ENCODE measurements around the gene FAM53C.

FAM53C gene

DNA sequence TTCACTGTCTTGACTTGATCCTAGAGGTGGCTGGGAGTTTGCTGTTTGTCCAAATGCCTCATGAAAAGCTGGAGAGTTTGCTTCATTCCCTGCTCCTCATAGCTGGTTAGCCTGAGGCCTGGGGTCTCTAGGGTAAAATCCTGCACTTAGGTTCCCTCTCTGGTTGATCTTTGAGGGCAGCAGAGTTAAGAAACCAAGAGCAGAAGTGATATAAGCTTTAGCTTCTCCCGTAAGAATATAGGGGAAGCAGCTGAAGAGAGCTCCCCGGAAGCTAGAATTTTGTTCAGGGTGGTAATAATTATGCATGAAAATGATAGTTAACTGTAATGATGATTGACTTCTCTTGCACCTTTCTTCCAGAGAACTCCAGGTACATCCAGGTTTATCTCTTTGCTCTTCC is 1.4 kb downstream of the FAM53C start:
- H3K36me3 ChIP-seq (ENCODE audit: low read length) = peaks cover 10% of the 10 kb centered on the region; the same call in 1 of the 2 replicates
- peak overlapping the region; percentile 67 for H3K4me3 ChIP-seq (ENCODE audit: insufficient read depth, low read length, poor library complexity, severe bottlenecking)
- peaks cover 13% of the 10 kb centered on the region; the same call in 1 of the 2 replicates for H3F3A ChIP-seq (ENCODE audit: insufficient read depth)
- H3K27ac ChIP-seq (ENCODE audit: low read depth, low read length) = peak overlapping the region; percentile 56
- H2AFZ ChIP-seq (ENCODE audit: low read depth, low read length, severe bottlenecking) = no peak overlapping the region
- H3K9ac ChIP-seq (ENCODE audit: low read length) = peak overlapping the region; percentile 88
- no peaks in the 10 kb centered on the region for H4K20me1 ChIP-seq (ENCODE audit: low read depth, low read length)
- H3K79me2 ChIP-seq (ENCODE audit: insufficient read depth, low read length) = peaks cover 31% of the 10 kb centered on the region
- H3K9me3 ChIP-seq (ENCODE audit: insufficient read depth, low read length) = no peaks in the 10 kb centered on the region
- H3K9me2 ChIP-seq (replicated peaks; ENCODE audit: insufficient read depth, low read length) = no peaks in the 10 kb centered on the region
- no peak for TF ChIP-seq EZH2phosphoT487 (conservative IDR thresholded peaks at IDR 0.05; ENCODE audit: low read length)
- TF ChIP-seq, protein P1, sequence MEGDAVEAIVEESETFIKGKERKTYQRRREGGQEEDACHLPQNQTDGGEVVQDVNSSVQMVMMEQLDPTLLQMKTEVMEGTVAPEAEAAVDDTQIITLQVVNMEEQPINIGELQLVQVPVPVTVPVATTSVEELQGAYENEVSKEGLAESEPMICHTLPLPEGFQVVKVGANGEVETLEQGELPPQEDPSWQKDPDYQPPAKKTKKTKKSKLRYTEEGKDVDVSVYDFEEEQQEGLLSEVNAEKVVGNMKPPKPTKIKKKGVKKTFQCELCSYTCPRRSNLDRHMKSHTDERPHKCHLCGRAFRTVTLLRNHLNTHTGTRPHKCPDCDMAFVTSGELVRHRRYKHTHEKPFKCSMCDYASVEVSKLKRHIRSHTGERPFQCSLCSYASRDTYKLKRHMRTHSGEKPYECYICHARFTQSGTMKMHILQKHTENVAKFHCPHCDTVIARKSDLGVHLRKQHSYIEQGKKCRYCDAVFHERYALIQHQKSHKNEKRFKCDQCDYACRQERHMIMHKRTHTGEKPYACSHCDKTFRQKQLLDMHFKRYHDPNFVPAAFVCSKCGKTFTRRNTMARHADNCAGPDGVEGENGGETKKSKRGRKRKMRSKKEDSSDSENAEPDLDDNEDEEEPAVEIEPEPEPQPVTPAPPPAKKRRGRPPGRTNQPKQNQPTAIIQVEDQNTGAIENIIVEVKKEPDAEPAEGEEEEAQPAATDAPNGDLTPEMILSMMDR (IDR thresholded peaks at IDR 0.05; ENCODE audit: insufficient read depth, low read length, poor library complexity, severe bottlenecking) = no peak
- peak overlapping the region; percentile 94 for H3K4me2 ChIP-seq (ENCODE audit: low read depth, low read length, poor library complexity, severe bottlenecking)
- no peaks in the 10 kb centered on the region for H3K27me3 ChIP-seq (ENCODE audit: low read length)

DNA sequence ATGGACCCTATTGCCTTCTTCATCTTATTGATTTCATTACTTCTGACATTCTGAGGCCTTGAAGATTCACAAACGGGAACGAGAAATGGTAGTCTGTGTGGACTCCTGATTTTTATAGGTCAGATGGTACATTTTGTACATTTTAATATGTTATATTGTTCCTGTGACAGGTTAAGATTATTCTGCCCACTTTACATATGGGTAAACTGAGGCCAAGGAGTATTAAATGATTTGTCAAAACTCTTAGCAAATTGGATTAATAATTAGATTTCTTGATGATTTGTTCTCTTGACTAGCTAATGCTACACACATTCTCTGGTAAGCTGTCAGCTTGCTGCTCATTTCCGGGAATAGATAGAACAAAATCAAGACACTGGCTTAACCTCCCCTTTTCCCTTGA is 1.9 kb downstream of the FAM53C start:
- peak overlapping the region; percentile 67 for H3K4me3 ChIP-seq (ENCODE audit: insufficient read depth, low read length, poor library complexity, severe bottlenecking)
- peak overlapping the region; percentile 94 for H3K4me2 ChIP-seq (ENCODE audit: low read depth, low read length, poor library complexity, severe bottlenecking)
- no peaks in the 10 kb centered on the region for H3K27me3 ChIP-seq (ENCODE audit: low read length)
- TF ChIP-seq, protein P1 (IDR thresholded peaks at IDR 0.05; ENCODE audit: insufficient read depth, low read length, poor library complexity, severe bottlenecking) = no peak
- no peak for TF ChIP-seq EZH2phosphoT487 (conservative IDR thresholded peaks at IDR 0.05; ENCODE audit: low read length)
- no peak overlapping the region for H2AFZ ChIP-seq (ENCODE audit: low read depth, low read length, severe bottlenecking)
- H3F3A ChIP-seq (ENCODE audit: insufficient read depth) = peaks cover 13% of the 10 kb centered on the region; the same call in 1 of the 2 replicates
- H3K9me3 ChIP-seq (ENCODE audit: insufficient read depth, low read length) = no peaks in the 10 kb centered on the region
- H3K9me2 ChIP-seq (replicated peaks; ENCODE audit: insufficient read depth, low read length) = no peaks in the 10 kb centered on the region
- H3K36me3 ChIP-seq (ENCODE audit: low read length) = peaks cover 10% of the 10 kb centered on the region; the same call in 1 of the 2 replicates
- no peaks in the 10 kb centered on the region for H4K20me1 ChIP-seq (ENCODE audit: low read depth, low read length)
- H3K79me2 ChIP-seq (ENCODE audit: insufficient read depth, low read length) = peaks cover 31% of the 10 kb centered on the region
- H3K27ac ChIP-seq (ENCODE audit: low read depth, low read length) = peak overlapping the region; percentile 56; the same call in 1 of the 2 replicates
- H3K9ac ChIP-seq (ENCODE audit: low read length) = peak overlapping the region; percentile 88; the same call in 1 of the 2 replicates

DNA sequence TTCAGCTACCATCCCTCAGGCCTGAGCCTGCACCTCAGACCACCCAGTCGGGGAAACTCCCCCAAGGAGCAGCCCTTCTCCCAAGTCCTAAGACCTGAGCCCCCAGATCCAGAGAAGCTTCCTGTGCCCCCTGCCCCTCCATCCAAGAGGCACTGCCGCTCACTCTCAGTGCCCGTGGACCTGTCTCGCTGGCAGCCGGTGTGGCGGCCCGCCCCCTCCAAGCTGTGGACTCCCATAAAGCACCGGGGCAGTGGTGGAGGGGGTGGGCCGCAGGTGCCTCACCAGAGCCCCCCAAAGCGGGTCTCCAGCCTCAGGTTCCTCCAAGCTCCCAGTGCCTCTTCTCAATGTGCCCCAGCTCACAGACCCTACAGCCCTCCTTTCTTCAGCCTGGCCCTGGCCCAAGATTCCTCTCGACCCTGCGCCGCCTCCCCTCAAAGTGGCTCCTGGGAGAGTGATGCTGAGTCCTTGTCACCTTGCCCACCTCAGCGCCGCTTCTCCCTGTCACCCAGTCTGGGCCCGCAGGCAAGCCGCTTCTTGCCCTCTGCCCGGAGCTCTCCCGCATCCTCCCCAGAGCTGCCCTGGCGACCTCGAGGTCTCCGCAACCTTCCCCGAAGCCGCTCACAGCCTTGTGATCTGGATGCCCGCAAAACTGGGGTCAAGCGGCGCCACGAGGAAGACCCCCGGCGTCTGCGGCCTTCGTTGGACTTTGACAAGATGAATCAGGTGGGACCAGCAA is 7.0 kb downstream of the FAM53C start:
- H3K27ac ChIP-seq (ENCODE audit: low read depth, low read length) = no peak overlapping the region
- H3K4me2 ChIP-seq (ENCODE audit: low read depth, low read length, poor library complexity, severe bottlenecking) = no peak overlapping the region
- no peak overlapping the region for H2AFZ ChIP-seq (ENCODE audit: low read depth, low read length, severe bottlenecking)
- H3K9me3 ChIP-seq (ENCODE audit: insufficient read depth, low read length) = no peaks in the 10 kb centered on the region
- no peak overlapping the region for H3K9ac ChIP-seq (ENCODE audit: low read length)
- no peak overlapping the region for H3K4me3 ChIP-seq (ENCODE audit: insufficient read depth, low read length, poor library complexity, severe bottlenecking)
- no peaks in the 10 kb centered on the region for H4K20me1 ChIP-seq (ENCODE audit: low read depth, low read length)
- H3K79me2 ChIP-seq (ENCODE audit: insufficient read depth, low read length) = peaks cover 12% of the 10 kb centered on the region
- no peaks in the 10 kb centered on the region for H3K9me2 ChIP-seq (replicated peaks; ENCODE audit: insufficient read depth, low read length)
- H3K27me3 ChIP-seq (ENCODE audit: low read length) = no peaks in the 10 kb centered on the region
- 0 out of 2 replicates have a peak, but pooled peaks cover under 1% of the 10 kb centered on the region for H3F3A ChIP-seq (ENCODE audit: insufficient read depth)
- no peak for TF ChIP-seq EZH2phosphoT487 (conservative IDR thresholded peaks at IDR 0.05; ENCODE audit: low read length)
- TF ChIP-seq, protein P1 (IDR thresholded peaks at IDR 0.05; ENCODE audit: insufficient read depth, low read length, poor library complexity, severe bottlenecking) = no peak
- peaks cover 10% of the 10 kb centered on the region; the same call in 1 of the 2 replicates for H3K36me3 ChIP-seq (ENCODE audit: low read length)

Data from SU-DHL-6 (cell line).